Esophagus squamous epithelium (tissue), 5 donors: ENCODE measurements around the gene GMNN. TPM values are rescaled to one million over a fixed set of nuclear protein-coding genes. Genes with fewer than 3 reads are reported as not detected.
A peak's percentile ranks its signal among the peaks of the same experiment; 100 is the strongest.

ENCODE experiments used
- DNase-seq: peaks from one replicate; lab custom pipeline; 2025; lab: John Stamatoyannopoulos, UW
- H3K27ac ChIP-seq, 4 donors: fragments of 200-600 bp; sonication (generic); one replicate each; pipeline ENCODE4 v1.5.1; 2016 to 2019; ENCODE audit warnings: mild to moderate bottlenecking in 1 of 4
- H3K27me3 ChIP-seq, 4 donors: fragments of 200-600 bp; sonication (generic); 1 replicate in 3 of 4; 2 replicates in 1 of 4; pipeline versions ENCODE4 v1.5.1 to v1.6.0; 2017 to 2021; ENCODE audit warnings: antibody characterized with exemption in 1 of 4
- H3K36me3 ChIP-seq, 3 donors: fragments of 200-600 bp; sonication (generic); one replicate each; pipeline ENCODE4 v1.5.1; 2016 to 2019
- H3K4me1 ChIP-seq, 3 donors: fragments of 200-600 bp; sonication (generic); one replicate each; pipeline ENCODE4 v1.5.1; 2017 to 2019
- H3K4me3 ChIP-seq, 4 donors: fragments of 200-600 bp; sonication (generic); 1 replicate in 3 of 4; 2 replicates in 1 of 4; pipeline ENCODE4 v1.5.1; 2016 to 2019; ENCODE audit warnings: mild to moderate bottlenecking in 2 of 4, moderate library complexity in 1 of 4
- H3K9me3 ChIP-seq, 3 donors: fragments of 200-600 bp; sonication (generic); one replicate each; pipeline ENCODE4 v1.5.1; 2016 to 2019
- POLR2A ChIP-seq, 4 donors: fragments of 450-650 bp; IDR thresholded peaks; one replicate each; pipeline ENCODE4 v1.6.1; 2017; ENCODE audit warnings: antibody characterized with exemption in 4 of 4, mild to moderate bottlenecking in 4 of 4, moderate library complexity in 3 of 4
- WGBS, 2 donors: methylation state at CpG; one replicate each; pipeline ENCODE4 v1.1.5; 2018; 5-methylcytosine and 5-hydroxymethylcytosine counted together
- intact Hi-C: fragments of 100-400 bp; cut with DNase I; formaldehyde crosslinking; loops from one replicate; pipeline ENCODE4 v1.15.0; 2022
- total RNA-seq, 4 donors: library from RNA; depleted of rRNA; stranded (reverse); fragments of >200 nt; gene quantifications; one replicate each; pipeline ENCODE4 v1.1.0, GENCODE V29; 2016
- TF ChIP-seq, protein P1 (sequence below), 6 experiments: fragments of 450-650 bp in 4 of 6; fragments of 200-600 bp in 2 of 6; sonication (generic) in 2 of 6; IDR thresholded peaks; one replicate each; pipeline ENCODE4 v1.5.1; 2016 to 2019; ENCODE audit warnings: antibody characterized with exemption in 6 of 6, mild to moderate bottlenecking in 4 of 6, moderate library complexity in 4 of 6
- donor health status: DM: yes; HTN: yes; CAD: no.

GMNN gene
- total RNA-seq, 4 donors from 2014 or later: 12.4 to 24.3 (median 16.3) TPM

DNA sequence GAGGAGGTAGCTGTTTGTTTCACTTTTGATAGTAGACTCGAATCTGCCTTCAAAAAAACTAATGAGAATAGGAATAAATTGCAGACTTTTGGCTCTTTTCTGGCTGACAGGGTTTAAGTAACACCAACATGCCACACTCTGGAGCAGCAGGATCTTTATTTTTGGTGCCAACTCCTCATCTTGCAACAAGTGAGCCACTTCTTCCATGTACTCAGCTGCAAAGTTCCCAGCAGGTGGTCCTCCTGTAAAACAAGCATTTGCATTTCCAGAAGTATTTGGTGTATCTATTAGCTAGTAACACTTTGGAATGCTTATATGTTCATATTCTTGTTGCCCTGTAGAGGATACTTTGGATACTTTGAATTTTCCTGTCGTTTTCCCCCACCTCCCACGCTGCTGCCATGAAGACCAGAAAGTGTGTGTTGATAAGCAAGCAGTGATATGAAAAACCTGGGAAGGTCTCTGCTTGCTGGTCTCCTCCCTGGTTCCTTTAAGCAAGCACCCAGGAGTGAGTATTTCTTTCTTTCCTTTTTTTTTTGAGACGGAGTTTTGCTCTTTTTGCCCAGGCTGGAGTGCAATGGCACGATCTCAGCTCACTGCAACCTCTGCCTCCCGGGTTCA is 23.0 kb downstream of the GMNN start:
- intact Hi-C loops: no loop called here
- 74 to 75% methylated on average over 5 to 6 of the region's 6 CpGs for WGBS, 2 donors

DNA sequence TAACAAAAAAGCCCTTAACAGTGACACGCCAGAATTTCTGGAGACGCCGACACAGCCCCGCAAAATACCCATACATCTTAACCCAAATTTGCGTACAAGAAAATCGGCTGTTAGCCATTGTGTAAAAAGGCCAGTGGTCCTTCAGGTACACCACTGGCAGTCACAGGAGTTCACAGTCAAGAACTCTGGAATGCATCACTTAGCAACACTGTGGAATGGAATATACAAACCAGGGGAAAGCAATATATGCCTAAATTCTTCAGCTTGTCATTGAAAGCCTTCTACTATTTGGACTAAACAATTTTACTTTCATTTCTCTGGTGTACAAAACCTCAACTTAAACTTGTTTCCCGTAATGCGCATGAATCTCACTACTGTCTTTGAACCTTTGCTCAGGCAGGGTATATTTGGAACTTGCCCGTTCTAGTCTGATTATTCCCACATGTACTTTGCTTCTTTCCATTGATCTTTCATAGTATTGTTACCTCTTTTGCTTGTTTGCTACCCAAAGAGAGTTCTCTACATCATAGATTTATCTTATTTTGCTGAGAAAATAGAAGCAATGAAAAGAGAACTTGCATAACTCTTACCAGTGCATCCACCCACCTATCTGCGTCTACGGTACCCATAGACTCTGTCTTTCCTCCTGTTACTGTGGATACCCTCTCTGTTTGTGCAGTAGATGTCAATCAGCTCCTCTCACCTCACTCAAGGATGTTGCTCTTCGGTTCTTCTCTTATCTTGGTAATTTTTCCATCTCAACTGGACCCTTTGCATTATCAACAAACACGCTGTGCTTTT is 24.2 kb downstream of the GMNN start, which contains the start of gene ARMH2:
Gene ARMH2, minus strand, starts transcription at position 178 of the 801 bp plus-strand sequence. Its CDS starts 60 bp downstream, at position 118.
- no peak within 1 kb of the TSS for H3K4me3 ChIP-seq
- H3K27me3 ChIP-seq: no peaks in the 10 kb centered on the region
- no peaks in the 10 kb centered on the region for H3K9me3 ChIP-seq
- intact Hi-C loops: no loop called here
- TF ChIP-seq, protein P1, sequence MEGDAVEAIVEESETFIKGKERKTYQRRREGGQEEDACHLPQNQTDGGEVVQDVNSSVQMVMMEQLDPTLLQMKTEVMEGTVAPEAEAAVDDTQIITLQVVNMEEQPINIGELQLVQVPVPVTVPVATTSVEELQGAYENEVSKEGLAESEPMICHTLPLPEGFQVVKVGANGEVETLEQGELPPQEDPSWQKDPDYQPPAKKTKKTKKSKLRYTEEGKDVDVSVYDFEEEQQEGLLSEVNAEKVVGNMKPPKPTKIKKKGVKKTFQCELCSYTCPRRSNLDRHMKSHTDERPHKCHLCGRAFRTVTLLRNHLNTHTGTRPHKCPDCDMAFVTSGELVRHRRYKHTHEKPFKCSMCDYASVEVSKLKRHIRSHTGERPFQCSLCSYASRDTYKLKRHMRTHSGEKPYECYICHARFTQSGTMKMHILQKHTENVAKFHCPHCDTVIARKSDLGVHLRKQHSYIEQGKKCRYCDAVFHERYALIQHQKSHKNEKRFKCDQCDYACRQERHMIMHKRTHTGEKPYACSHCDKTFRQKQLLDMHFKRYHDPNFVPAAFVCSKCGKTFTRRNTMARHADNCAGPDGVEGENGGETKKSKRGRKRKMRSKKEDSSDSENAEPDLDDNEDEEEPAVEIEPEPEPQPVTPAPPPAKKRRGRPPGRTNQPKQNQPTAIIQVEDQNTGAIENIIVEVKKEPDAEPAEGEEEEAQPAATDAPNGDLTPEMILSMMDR (IDR thresholded peaks at IDR 0.05): no peak
- no peak for TF ChIP-seq POLR2A (IDR thresholded peaks at IDR 0.05)
- no peak for DNase-seq
- H3K36me3 ChIP-seq: no peaks in the 10 kb centered on the region
- peaks cover 0 to 10% (median 0%) of the 10 kb centered on the region in 3 donors for H3K4me1 ChIP-seq
- WGBS, 2 donors: 94 to 96% methylated on average over 13 of the region's 13 CpGs
- no peak within 1 kb of the TSS for H3K27ac ChIP-seq

More for the DNA sequence above, 23.0 kb downstream of the GMNN start:
- H3K27me3 ChIP-seq: no peaks in the 10 kb centered on the region
- TF ChIP-seq, protein P1 (IDR thresholded peaks at IDR 0.05): no peak
- TF ChIP-seq POLR2A (IDR thresholded peaks at IDR 0.05): no peak
- H3K27ac ChIP-seq: no peak overlapping the region
- H3K4me3 ChIP-seq: peak overlapping the region in 1 of 4 donors; percentile 17
- H3K4me1 ChIP-seq: peaks cover 0 to 10% (median 0%) of the 10 kb centered on the region in 3 donors
- no peaks in the 10 kb centered on the region for H3K9me3 ChIP-seq
- no peak for DNase-seq
- H3K36me3 ChIP-seq: no peaks in the 10 kb centered on the region

DNA sequence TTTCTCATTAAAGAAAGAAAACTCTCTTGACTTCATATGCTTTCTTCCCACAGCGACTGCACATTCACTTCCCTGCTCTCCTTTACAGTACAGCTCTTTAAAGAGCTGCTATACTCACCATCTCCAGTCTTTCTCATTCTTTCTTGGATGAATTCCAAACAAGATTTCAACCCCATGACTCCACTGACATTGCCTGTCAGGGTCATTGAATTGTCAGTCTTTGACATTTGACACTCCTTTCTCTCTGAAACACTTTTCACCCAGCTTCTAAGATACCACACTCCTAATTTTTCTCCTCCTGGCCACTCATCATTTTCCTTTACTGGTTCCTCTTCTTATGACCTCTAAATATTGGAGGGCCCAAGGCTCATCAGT is 24.8 kb downstream of the GMNN start:
- 81 to 100% methylated on average over 1 of the region's 1 CpG for WGBS, 2 donors
- no peak for TF ChIP-seq POLR2A (IDR thresholded peaks at IDR 0.05)
- TF ChIP-seq, protein P1 (IDR thresholded peaks at IDR 0.05): no peak
- intact Hi-C loops: no loop called here
- Histone ChIP-seq H3K9me3 (no peaks in the 10 kb centered on the region), H3K4me1 (peaks cover 0 to 10% (median 0%) of the 10 kb centered on the region in 3 donors), H3K27ac (no peak overlapping the region), H3K36me3 (no peaks in the 10 kb centered on the region), H3K4me3 (no peak overlapping the region), H3K27me3 (no peaks in the 10 kb centered on the region)
- DNase-seq: no peak

DNA sequence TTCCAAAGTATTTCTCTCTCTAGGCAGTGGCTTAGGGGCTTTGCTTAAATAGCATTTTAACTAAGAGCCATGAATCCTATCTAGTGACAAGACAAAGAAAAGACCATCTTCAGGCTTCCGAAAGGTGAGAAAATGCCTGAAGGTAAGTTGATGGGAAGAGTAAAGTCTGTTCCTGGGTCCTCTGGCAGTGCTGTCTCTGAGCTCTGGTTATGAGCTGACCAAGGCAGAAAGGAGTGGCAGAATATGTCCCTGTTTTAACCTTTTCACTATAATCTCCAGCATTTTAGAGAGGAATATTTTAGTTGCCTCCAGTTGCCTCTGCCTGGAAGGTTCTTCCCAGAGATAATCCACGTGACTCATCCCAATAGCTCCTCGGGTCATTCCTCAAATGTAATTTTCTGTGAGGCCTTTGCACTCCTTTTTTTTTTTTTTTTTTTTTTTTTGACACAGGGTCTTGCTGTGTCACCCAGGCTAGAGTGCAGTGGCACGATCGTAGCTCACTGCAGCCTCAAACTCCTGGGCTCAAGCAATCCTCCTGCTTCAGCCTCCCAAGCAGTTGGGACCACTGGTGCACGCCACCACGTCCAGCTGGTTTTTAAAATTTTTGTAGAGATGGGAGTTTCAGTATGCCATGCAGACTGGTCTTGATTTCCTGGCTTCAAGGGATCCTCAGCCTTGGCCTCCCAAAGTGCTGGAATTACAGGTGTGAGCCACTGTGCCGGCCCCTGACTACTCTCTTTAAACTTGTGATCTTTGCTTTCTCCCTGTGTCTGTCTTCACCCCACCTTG is 27.7 kb downstream of the GMNN start:
- peaks cover 0 to 6% (median 0%) of the 10 kb centered on the region in 3 donors for H3K4me1 ChIP-seq
- no peaks in the 10 kb centered on the region for H3K27me3 ChIP-seq
- no peaks in the 10 kb centered on the region for H3K36me3 ChIP-seq
- no peaks in the 10 kb centered on the region for H3K9me3 ChIP-seq
- no peak overlapping the region for H3K27ac ChIP-seq
- TF ChIP-seq POLR2A (IDR thresholded peaks at IDR 0.05): no peak
- TF ChIP-seq, protein P1 (IDR thresholded peaks at IDR 0.05): no peak
- DNase-seq: no peak
- intact Hi-C loops: no loop called here
- H3K4me3 ChIP-seq: no peak overlapping the region
- 74 to 84% methylated on average over 8 of the region's 8 CpGs for WGBS, 2 donors
